Tibial artery (tissue), 4 donors: ENCODE results near the gene STARD13.

ENCODE experiments used
- DNase-seq, 2 donors: peaks; one replicate each; pipeline ENCODE4 v3.0.0-alpha.2; 2019
- H3K27ac ChIP-seq, 2 donors: fragments of 200-600 bp; sonication (generic) in 1 of 2; 1 replicate in 1 of 2; 2 replicates in 1 of 2; pipeline ENCODE4 v1.5.1; 2018 to 2019; ENCODE audit warnings: mild to moderate bottlenecking in 1 of 2
- H3K27me3 ChIP-seq, 2 donors: fragments of 200-600 bp; sonication (generic) in 1 of 2; one replicate each; pipeline versions ENCODE4 v1.5.1 to v1.6.0; 2016 to 2019
- H3K36me3 ChIP-seq, 3 donors: fragments of 200-600 bp; sonication (generic) in 2 of 3; one replicate each; pipeline ENCODE4 v1.5.1; 2016 to 2019; ENCODE audit warnings: mild to moderate bottlenecking in 2 of 3
- H3K4me1 ChIP-seq, 4 donors: fragments of 200-600 bp; sonication (generic) in 2 of 4; 1 replicate in 3 of 4; 2 replicates in 1 of 4; pipeline ENCODE4 v1.5.1; 2016 to 2019
- H3K4me3 ChIP-seq, 2 donors: fragments of 200-600 bp; sonication (generic) in 1 of 2; 1 replicate in 1 of 2; 2 replicates in 1 of 2; pipeline ENCODE4 v1.5.1; 2018 to 2019; ENCODE audit warnings: mild to moderate bottlenecking in 2 of 2
- H3K9me3 ChIP-seq, 3 donors: fragments of 200-600 bp; sonication (generic) in 1 of 3; one replicate each; pipeline ENCODE4 v1.5.1; 2016 to 2019
- intact Hi-C: fragments of 100-400 bp; cut with DNase I; formaldehyde crosslinking; loops from one replicate; pipeline ENCODE4 v1.15.0; 2023; ENCODE audit warnings: low total_unique reads
- TF ChIP-seq, protein P1 (sequence below), 2 experiments: fragments of 200-600 bp in 1 of 2; fragments of 450-650 bp in 1 of 2; IDR thresholded peaks; one replicate each; pipeline ENCODE4 v1.5.1; 2017 to 2019; ENCODE audit warnings: antibody characterized with exemption in 2 of 2, mild to moderate bottlenecking in 1 of 2, moderate library complexity in 1 of 2

The STARD13 gene

DNA sequence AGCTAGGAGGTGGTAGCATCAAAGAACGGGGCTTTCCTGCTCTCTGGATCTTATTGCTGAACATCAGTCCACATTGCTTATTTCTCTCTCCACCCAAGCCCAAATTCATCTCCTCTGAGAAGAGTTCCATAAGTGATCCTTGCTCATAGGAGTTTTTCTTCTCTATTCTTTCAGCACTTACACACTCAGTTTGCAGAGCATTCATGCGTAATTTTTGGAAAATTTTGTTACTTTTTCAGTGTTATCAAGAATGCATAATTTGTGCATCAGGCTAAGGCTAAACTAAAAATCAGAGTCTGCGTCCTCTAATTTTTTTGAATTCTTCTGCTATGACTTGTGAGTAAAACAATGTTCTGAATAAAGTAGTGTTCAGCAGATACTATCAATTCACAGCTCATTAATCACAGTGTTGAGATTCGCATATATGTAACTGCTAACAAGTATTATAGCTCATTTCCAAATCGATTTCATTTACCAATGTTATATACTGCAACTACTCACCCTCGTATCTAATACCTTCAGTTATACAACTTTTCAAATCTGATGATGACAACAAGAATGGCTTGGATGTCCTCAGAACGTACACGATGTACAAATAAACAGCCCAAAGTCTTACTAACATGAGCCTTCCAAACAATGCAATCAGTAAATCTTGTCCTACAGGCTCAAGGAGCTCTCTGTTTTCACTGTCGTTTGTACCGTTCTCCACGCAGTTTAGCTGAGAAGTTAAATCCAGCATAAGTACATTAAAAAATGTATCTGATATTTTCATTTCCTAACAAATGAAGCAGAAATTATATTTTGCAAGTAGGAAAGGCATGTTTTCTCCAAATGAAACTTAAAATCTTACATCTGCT is 36.4 kb upstream of the STARD13 start:
- H3K36me3 ChIP-seq = no peaks in the 10 kb centered on the region
- H3K27me3 ChIP-seq = no peaks in the 10 kb centered on the region
- intact Hi-C loops = no loop called here
- peak overlapping the region; percentile 36 to 41 for H3K4me3 ChIP-seq
- TF ChIP-seq, protein P1, sequence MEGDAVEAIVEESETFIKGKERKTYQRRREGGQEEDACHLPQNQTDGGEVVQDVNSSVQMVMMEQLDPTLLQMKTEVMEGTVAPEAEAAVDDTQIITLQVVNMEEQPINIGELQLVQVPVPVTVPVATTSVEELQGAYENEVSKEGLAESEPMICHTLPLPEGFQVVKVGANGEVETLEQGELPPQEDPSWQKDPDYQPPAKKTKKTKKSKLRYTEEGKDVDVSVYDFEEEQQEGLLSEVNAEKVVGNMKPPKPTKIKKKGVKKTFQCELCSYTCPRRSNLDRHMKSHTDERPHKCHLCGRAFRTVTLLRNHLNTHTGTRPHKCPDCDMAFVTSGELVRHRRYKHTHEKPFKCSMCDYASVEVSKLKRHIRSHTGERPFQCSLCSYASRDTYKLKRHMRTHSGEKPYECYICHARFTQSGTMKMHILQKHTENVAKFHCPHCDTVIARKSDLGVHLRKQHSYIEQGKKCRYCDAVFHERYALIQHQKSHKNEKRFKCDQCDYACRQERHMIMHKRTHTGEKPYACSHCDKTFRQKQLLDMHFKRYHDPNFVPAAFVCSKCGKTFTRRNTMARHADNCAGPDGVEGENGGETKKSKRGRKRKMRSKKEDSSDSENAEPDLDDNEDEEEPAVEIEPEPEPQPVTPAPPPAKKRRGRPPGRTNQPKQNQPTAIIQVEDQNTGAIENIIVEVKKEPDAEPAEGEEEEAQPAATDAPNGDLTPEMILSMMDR (IDR thresholded peaks at IDR 0.05) = no peak
- H3K9me3 ChIP-seq = no peaks in the 10 kb centered on the region
- H3K4me1 ChIP-seq = peaks cover 0 to 30% (median 9%) of the 10 kb centered on the region in 4 donors
- DNase-seq = no peak
- peak overlapping the region; percentile 64 to 65 for H3K27ac ChIP-seq

DNA sequence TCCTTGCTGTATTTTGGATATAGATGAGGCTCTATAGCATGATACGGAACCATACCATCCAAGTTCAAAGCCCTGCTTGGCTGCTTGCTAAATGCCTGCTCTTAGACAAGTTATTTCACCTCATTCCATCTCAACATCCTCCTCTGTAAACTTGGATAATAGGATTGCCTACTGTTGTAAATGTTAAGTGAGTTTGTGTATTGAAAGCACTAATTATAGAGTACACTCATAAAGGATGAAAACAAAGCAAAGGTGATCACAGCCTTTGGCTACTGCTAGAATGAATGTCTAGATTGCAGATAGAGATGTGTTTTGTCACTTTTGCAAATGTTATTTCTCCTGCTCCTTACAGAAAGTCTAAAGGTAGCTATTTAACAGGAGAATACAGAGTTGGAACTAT is 34.3 kb upstream of the STARD13 start:
- peaks cover 0 to 25% (median 9%) of the 10 kb centered on the region in 4 donors for H3K4me1 ChIP-seq
- intact Hi-C loops = loop anchor here (10.0 kb wide), 1 partner anchor 85 kb away; no protein-coding TSS in a partner anchor
- H3K27me3 ChIP-seq = no peaks in the 10 kb centered on the region
- no peak overlapping the region for H3K4me3 ChIP-seq
- no peak overlapping the region for H3K27ac ChIP-seq
- H3K9me3 ChIP-seq = no peaks in the 10 kb centered on the region
- DNase-seq = no peak
- no peaks in the 10 kb centered on the region for H3K36me3 ChIP-seq
- TF ChIP-seq, protein P1 (IDR thresholded peaks at IDR 0.05) = no peak

DNA sequence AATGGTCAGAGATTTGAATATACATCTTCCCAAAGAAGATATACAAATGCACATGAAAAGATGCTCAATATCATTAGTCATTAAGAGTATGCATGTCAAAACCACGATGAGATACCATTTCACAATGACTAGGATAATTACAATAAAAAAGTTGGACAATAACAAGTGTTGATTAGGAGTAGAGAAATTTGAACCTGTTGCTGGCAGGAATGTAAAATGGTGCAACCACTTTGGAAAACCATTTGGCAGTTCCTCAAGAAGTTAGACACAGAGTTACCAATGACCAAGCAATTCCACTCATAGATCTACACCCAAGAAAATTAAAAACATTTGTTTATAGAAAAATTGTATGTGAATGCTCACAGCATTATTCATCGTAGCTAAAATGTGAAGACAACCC is 33.2 kb upstream of the STARD13 start:
- intact Hi-C loops = loop anchor here (10.0 kb wide), 1 partner anchor 84 kb away; no protein-coding TSS in a partner anchor
- H3K4me3 ChIP-seq = no peak overlapping the region
- no peak overlapping the region for H3K27ac ChIP-seq
- H3K4me1 ChIP-seq = peaks cover 0 to 14% (median 9%) of the 10 kb centered on the region in 4 donors
- TF ChIP-seq, protein P1 (IDR thresholded peaks at IDR 0.05) = no peak
- no peaks in the 10 kb centered on the region for H3K27me3 ChIP-seq
- H3K36me3 ChIP-seq = no peaks in the 10 kb centered on the region
- DNase-seq = no peak
- H3K9me3 ChIP-seq = no peaks in the 10 kb centered on the region

DNA sequence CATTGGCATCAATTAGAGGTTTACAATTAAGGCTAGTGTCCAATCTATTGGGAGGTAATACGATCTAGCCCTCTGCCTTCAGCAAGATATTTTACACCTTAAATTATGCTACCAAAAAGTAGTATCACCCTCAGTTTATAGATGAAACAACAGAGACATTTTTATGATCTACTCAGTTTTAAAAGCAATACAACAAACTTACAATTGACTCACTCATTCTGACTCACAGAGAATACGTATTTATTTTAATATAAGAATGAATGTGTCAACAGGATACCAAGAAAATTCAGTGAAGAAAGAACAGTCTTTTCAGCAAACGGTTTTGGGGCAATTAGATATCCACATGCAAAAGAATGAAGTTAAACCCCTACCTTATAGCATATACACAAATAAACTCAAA is 32.5 kb upstream of the STARD13 start:
- TF ChIP-seq, protein P1 (IDR thresholded peaks at IDR 0.05) = no peak
- no peaks in the 10 kb centered on the region for H3K9me3 ChIP-seq
- intact Hi-C loops = loop anchor here (10.0 kb wide), 1 partner anchor 83 kb away; no protein-coding TSS in a partner anchor

DNA sequence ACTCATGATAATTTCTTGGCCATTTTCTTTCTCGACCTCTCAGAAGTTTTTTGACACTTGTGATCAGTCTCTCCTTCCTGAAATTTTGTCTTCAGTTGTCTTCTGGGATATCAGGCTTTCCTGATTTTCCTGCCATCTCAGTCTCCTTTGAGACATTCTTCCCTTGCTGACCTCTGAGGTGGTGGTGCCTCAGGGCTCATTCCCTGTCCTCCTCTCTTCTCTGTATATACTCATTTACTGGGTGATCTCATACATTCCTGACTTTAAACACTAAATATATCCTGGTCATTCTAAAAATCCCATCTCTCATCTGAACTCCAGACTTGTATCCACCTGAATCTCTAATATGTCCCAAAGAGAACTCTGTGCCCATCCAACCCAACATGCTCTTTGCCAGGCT is 31.3 kb upstream of the STARD13 start:
- no peak for DNase-seq
- Histone ChIP-seq H3K27ac (no peak overlapping the region), H3K36me3 (no peaks in the 10 kb centered on the region), H3K9me3 (no peaks in the 10 kb centered on the region), H3K4me3 (no peak overlapping the region), H3K27me3 (no peaks in the 10 kb centered on the region), H3K4me1 (peaks cover 0 to 11% (median 3%) of the 10 kb centered on the region in 4 donors)
- intact Hi-C loops = loop anchor here (10.0 kb wide), 1 partner anchor 82 kb away; no protein-coding TSS in a partner anchor
- TF ChIP-seq, protein P1 (IDR thresholded peaks at IDR 0.05) = no peak

More for the DNA sequence above, 32.5 kb upstream of the STARD13 start:
- DNase-seq = no peak
- no peak overlapping the region for H3K4me3 ChIP-seq
- no peaks in the 10 kb centered on the region for H3K27me3 ChIP-seq
- H3K36me3 ChIP-seq = no peaks in the 10 kb centered on the region
- no peak overlapping the region for H3K27ac ChIP-seq
- peaks cover 0 to 7% (median 5%) of the 10 kb centered on the region in 4 donors for H3K4me1 ChIP-seq
